DOHH2 (cell line): ENCODE data around the gene LRRC70.

Experiments used
- H3F3A ChIP-seq: fragments of 200-600 bp; sonication (generic), shearing (Covaris generic); 2 replicates; pipeline ENCODE4 v1.6.0; 2016; ENCODE audit warnings: antibody characterized with exemption, mild to moderate bottlenecking; ENCODE audit not compliant: control insufficient read depth, insufficient read depth
- H3K27ac ChIP-seq: fragments of 200-600 bp; sonication (generic); 2 replicates; pipeline ENCODE4 v1.5.1; 2014; ENCODE audit warnings: low read depth, mild to moderate bottlenecking, low read length, moderate library complexity
- H3K27me3 ChIP-seq: fragments of 200-600 bp; sonication (generic); 2 replicates; pipeline ENCODE4 v1.6.1; 2014; ENCODE audit warnings: mild to moderate bottlenecking, low read length, mixed read lengths; ENCODE audit not compliant: control insufficient read depth
- H3K36me3 ChIP-seq: fragments of 200-600 bp; sonication (generic); 2 replicates; pipeline ENCODE4 v1.6.1; 2014; ENCODE audit warnings: mild to moderate bottlenecking, low read length, moderate library complexity, mixed read lengths; ENCODE audit not compliant: control insufficient read depth
- H3K4me1 ChIP-seq: fragments of 200-600 bp; sonication (generic); 2 replicates; pipeline ENCODE4 v1.6.1; 2014; ENCODE audit warnings: mild to moderate bottlenecking, low read length, mixed read lengths; ENCODE audit not compliant: control insufficient read depth
- H3K4me2 ChIP-seq: fragments of 200-600 bp; sonication (generic); 2 replicates; pipeline ENCODE4 v1.6.0; 2014; ENCODE audit warnings: mild to moderate bottlenecking, low read length, moderate library complexity
- H3K4me3 ChIP-seq: fragments of 200-600 bp; sonication (generic); 2 replicates; pipeline ENCODE4 v1.5.1; 2014; ENCODE audit warnings: mild to moderate bottlenecking, low read length, mixed read lengths
- H3K79me2 ChIP-seq: fragments of 200-600 bp; sonication (generic); 2 replicates; pipeline ENCODE4 v1.6.1; 2014; ENCODE audit warnings: mild to moderate bottlenecking, low read length, mixed read lengths; ENCODE audit not compliant: control insufficient read depth
- H3K9me2 ChIP-seq: fragments of 200-600 bp; sonication (generic); replicated peaks from 2 replicates; pipeline ENCODE4 v1.6.1; 2014; ENCODE audit warnings: mild to moderate bottlenecking, low read length, mixed read lengths; ENCODE audit not compliant: control insufficient read depth
- H3K9me3 ChIP-seq: fragments of 200-600 bp; sonication (generic); 2 replicates; pipeline ENCODE4 v1.6.1; 2014; ENCODE audit warnings: antibody characterized with exemption, low read length, mixed read lengths; ENCODE audit not compliant: control insufficient read depth, insufficient read depth
- H4K20me1 ChIP-seq: fragments of 200-600 bp; sonication (generic); 2 replicates; pipeline ENCODE4 v1.6.0; 2014; ENCODE audit warnings: low read depth, mild to moderate bottlenecking, antibody characterized with exemption, low read length, moderate library complexity; ENCODE audit not compliant: control insufficient read depth, insufficient read depth
- CTCF ChIP-seq: fragments of 200-600 bp; sonication (generic); IDR thresholded peaks from one replicate; pipeline ENCODE4 v1.5.1; 2014; ENCODE audit warnings: antibody characterized with exemption, mild to moderate bottlenecking, low read depth, low read length; ENCODE audit not compliant: poor library complexity, severe bottlenecking
- EZH2phosphoT487 ChIP-seq: fragments of 200-600 bp; sonication (generic); IDR thresholded peaks from 2 replicates; pipeline ENCODE4 v1.6.1; 2017; ENCODE audit warnings: borderline replicate concordance, mild to moderate bottlenecking, antibody characterized with exemption, low read length, moderate library complexity, mixed read lengths

The LRRC70 gene

GRCh38 chr5:62594364-62594984, 15.9 kb downstream of the LRRC70 start:
- no peaks in the 10 kb centered on the region for H4K20me1 ChIP-seq
- H3F3A ChIP-seq: no peaks in the 10 kb centered on the region
- no peak overlapping the region for H3K4me2 ChIP-seq
- H3K4me3 ChIP-seq: no peak overlapping the region
- H3K9me2 ChIP-seq: no peaks in the 10 kb centered on the region; the same call in 1 of the 2 replicates
- H3K27ac ChIP-seq: no peak overlapping the region
- H3K27me3 ChIP-seq: no peaks in the 10 kb centered on the region
- peaks cover 15% of the 10 kb centered on the region for H3K4me1 ChIP-seq
- H3K79me2 ChIP-seq: no peaks in the 10 kb centered on the region
- no peaks in the 10 kb centered on the region for H3K9me3 ChIP-seq
- no peak for TF ChIP-seq EZH2phosphoT487
- peaks cover 34% of the 10 kb centered on the region for H3K36me3 ChIP-seq

DNA sequence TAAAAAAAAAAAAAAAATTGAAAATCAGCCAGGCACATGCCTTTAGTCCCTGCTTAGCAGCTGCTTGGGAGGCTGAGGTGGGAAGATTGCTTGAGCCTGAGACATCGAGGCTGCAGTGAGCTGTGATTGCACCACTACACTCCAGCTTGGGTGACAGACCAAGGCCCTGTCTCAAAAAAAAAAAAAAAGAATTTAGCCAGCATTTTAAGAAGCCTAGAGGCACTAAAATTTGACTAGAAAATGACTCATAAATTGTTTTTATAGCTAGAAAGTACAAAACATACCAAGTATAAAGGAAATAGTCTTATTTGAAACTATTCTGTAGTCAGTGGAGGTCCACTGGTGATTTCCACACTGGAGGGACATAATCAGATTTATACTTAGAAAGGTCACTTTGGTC, 17.5 kb downstream of the LRRC70 start:
- no peaks in the 10 kb centered on the region for H4K20me1 ChIP-seq
- no peaks in the 10 kb centered on the region for H3K9me3 ChIP-seq
- H3K79me2 ChIP-seq: no peaks in the 10 kb centered on the region
- H3K27ac ChIP-seq: no peak overlapping the region
- H3K4me1 ChIP-seq: peaks cover 15% of the 10 kb centered on the region
- no peaks in the 10 kb centered on the region; the same call in 1 of the 2 replicates for H3K9me2 ChIP-seq
- H3K4me2 ChIP-seq: no peak overlapping the region
- no peak overlapping the region for H3K4me3 ChIP-seq
- peaks cover 34% of the 10 kb centered on the region for H3K36me3 ChIP-seq
- no peaks in the 10 kb centered on the region for H3F3A ChIP-seq
- no peak for TF ChIP-seq CTCF
- no peak for TF ChIP-seq EZH2phosphoT487
- H3K27me3 ChIP-seq: no peaks in the 10 kb centered on the region

DNA sequence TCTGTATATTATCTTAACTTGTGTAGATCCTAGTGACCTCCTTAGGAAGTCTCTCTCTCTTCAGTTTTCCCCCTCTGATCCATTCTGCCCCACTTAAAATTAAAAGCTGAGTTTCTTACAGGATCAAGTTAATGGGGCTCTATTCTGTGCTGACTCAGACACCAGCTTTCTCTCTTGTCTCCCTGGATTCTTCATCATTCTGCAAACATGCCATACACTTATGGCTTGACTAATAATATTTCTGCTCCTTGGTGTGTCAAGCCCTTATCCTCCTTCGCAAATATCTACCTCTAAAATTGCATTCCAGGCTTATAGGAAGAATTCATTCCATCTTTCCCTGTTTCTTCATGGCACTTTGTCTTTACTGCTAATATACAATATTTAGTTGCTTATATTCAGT, 18.1 kb downstream of the LRRC70 start:
- TF ChIP-seq EZH2phosphoT487 (no peak), CTCF (no peak)
- Histone ChIP-seq H3K9me3 (no peaks in the 10 kb centered on the region), H3K27ac (no peak overlapping the region), H3F3A (no peaks in the 10 kb centered on the region), H3K9me2 (no peaks in the 10 kb centered on the region; the same call in 1 of the 2 replicates), H3K27me3 (no peaks in the 10 kb centered on the region), H4K20me1 (no peaks in the 10 kb centered on the region), H3K4me3 (no peak overlapping the region), H3K4me1 (peaks cover 15% of the 10 kb centered on the region), H3K79me2 (no peaks in the 10 kb centered on the region), H3K36me3 (peaks cover 29% of the 10 kb centered on the region), H3K4me2 (no peak overlapping the region)

DNA sequence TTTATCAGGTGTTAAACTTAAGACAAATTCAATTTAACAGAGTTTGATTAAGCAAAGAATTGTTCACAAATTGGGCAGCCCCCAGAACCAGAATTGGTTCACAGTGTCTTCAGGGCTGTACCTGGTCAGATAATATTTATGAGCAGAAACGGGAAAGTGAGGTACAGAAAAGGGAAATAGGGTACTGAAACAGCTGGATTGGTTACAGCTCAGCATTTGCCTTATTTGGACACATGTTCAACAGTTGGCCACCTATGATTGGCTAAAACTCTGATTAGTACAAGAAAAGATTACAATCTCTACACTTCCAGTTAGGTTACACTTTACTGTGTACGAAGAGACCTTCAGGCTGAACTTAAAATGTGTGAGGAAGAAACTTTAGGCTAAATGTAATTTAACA, 18.7 kb downstream of the LRRC70 start:
- no peak overlapping the region for H3K4me3 ChIP-seq
- peaks cover 23% of the 10 kb centered on the region for H3K36me3 ChIP-seq
- TF ChIP-seq CTCF (no peak), EZH2phosphoT487 (no peak)
- no peaks in the 10 kb centered on the region for H4K20me1 ChIP-seq
- no peak overlapping the region for H3K27ac ChIP-seq
- H3K4me1 ChIP-seq: peaks cover 15% of the 10 kb centered on the region
- no peaks in the 10 kb centered on the region for H3K9me3 ChIP-seq
- H3F3A ChIP-seq: no peaks in the 10 kb centered on the region
- no peaks in the 10 kb centered on the region; the same call in 1 of the 2 replicates for H3K9me2 ChIP-seq
- no peaks in the 10 kb centered on the region for H3K79me2 ChIP-seq
- no peaks in the 10 kb centered on the region for H3K27me3 ChIP-seq
- H3K4me2 ChIP-seq: no peak overlapping the region
